Right renal pelvis (tissue), 4 donors: Measurements from ENCODE around the gene C2orf49. TPM values are rescaled to one million over a fixed set of nuclear protein-coding genes. Genes with fewer than 3 reads are reported as not detected.
"Not testable (repeated sequence)": the region's sequence is repeated elsewhere in the genome, so short reads cannot be mapped to it uniquely, and the experiment has no call there.

Experiments
- DNase-seq, 4 donors: peaks; one replicate each; pipeline ENCODE4 v3.0.0-alpha.2; 2013; ENCODE audit warnings: low read depth in 4 of 4, low spot score in 3 of 4, missing footprints in 1 of 4
- polyA plus RNA-seq, 4 donors: library from polyadenylated mRNA; unstranded; fragments of 120-200 nt; gene quantifications; one replicate each; pipeline ENCODE4 v1.2.1, GENCODE V29; 2013; ENCODE audit not compliant: insufficient read length in 4 of 4

C2orf49 gene
- polyA plus RNA-seq, 4 donors: 21.4 to 27.4 (median 26.4) TPM

GRCh38 chr2:105320651-105321215 lies 16.6 kb upstream of the C2orf49 start:
- DNase-seq: no peak

GRCh38 chr2:105321875-105322646 lies 15.3 kb upstream of the C2orf49 start:
- DNase-seq: no peak

DNA sequence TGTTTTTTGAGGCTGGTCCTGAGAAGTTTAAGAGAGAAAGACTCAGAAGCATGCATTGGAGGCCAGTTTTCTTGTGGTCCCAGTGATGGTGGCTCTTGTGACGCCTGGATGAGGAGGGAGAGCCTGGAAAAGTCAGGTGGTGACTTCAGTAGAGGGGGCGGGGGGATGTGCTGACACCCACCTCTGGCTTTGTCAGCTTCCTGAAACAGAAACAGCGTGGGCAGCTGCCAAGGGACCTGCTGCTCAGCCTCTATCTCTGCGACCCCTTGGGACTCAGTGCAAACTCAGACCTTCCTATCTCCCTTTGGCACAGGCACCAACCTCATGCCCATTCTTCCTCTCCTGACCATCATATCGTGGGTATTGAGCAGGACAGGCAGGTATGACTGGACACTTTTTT lies 14.2 kb upstream of the C2orf49 start:
- no peak for DNase-seq

DNA sequence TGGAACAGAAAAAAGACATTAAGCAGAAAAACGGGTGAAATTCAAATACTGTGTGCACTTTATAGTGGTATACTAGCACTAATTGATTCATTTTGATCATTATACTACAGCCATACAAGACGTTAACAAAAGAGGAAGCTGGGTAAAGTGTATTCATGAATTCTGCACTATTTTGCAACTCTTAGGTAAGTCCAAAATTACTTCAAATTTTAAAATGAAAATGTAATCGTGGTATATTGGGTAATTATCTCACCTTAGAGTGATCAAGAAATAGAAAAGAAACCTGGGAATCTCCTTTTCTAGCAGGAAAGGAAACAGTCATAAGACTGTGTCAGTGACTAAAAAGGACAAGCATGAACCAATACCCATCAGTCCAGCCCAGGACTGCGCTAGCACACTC lies 13.2 kb upstream of the C2orf49 start:
- DNase-seq: no peak

- DNase-seq: no peak
Observed at GRCh38 chr2:105324732-105325131, 12.6 kb upstream of the C2orf49 start.

DNA sequence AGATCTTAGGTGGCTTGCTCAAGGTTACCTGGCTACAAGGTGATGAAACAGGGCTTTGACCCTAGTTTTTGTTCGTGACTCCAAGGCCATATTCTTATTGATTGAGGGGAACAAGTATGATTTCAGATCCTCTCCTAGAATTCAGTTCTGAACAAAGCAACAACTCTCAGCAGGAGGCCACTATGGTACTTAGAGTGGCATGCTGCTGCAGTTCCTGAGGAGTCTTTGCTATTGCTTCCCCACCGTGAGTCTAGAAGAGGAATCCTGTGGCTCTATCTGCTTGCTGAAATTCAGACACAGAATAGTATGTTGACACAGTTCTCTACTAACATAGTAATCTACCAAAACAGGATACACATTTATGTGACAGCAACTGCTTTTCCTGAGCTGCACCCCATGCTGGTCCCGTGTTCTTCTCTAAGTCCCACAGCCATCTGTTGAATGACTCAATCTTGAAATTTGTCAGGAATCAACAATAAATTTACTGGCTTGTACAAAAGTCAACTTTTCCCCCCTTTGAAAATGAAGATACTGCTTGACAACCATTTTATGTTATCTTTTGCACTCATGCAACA lies 11.9 kb upstream of the C2orf49 start:
- no peak for DNase-seq

- not testable (repeated sequence) for DNase-seq
Observed at GRCh38 chr2:105327271-105327670, 10.1 kb upstream of the C2orf49 start.

- no peak for DNase-seq
Observed at GRCh38 chr2:105327690-105328089, 9.7 kb upstream of the C2orf49 start.

- DNase-seq: peak in 1 of 4 donors; percentile 26
Observed at GRCh38 chr2:105328281-105329196, 8.8 kb upstream of the C2orf49 start.

DNA sequence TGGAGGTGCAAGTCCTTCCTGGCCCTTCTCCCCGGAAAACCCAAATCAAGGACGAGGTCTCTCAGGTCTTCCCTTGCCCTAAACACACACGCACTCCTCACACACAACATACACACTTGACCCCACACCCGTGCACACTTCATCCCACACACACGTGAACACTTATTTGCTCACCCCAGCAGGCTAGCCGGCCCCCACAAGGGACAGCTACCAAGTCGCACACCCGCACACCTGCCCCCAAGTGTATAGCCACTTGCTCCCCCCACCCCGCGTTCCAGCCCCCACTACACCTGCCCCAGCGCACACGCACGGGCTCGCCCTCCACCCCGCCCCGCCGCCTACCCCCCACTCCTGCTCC lies 8.2 kb upstream of the C2orf49 start:
- no peak for DNase-seq

DNA sequence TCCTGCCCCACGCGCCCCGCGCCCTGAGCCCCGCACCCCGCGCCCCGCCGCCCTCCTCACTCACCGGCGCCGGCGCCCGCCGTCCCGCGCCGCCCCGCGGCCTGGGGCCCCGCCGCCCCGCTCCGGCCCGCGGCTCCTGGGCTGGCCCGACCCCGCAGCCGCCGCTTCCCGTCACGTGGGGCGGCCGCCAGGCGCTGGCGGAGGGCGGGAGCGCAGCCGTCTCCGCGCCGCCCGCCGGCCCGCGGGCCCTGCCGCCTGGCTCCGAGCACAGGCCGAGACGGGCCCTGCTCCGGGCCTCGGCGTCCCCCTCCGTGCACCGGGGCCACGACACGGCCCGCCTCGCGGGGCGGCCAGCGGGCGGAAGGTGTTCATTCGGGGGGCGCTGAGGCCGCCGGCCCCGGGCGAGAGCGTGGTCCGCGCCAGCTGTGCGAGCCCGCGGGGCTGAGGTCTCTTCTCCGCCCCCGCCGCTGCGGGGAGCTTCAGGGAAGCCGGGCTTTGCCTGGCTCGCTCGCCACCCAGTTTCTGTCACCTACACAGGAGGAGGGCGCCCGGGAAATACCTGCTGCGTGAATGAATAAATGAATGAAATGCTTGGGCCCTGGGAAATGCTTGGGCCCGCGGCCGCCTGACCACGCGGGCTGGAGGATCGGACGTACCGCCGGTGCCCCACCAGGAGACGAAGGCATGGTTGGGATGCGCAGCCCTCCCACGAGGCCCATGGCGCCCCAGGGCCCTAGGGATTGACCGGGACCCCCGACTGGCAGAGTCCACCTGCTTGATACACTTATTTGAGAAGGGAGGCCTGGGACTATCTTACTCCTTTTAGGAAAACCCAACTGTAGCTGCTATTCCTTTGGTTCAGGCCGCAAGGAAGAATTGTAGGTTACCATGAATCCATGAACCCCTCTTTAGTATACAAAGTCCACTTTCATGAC lies 7.5 kb upstream of the C2orf49 start, which contains the start of gene TGFBRAP1:
TGFBRAP1 (minus strand) TSS at position 175 of the 935 bp plus-strand sequence. CDS start 21,434 bp downstream, outside the sequence.
- peak in 1 of 4 donors; percentile 26 for DNase-seq

GRCh38 chr2:105330681-105331375 lies 6.5 kb upstream of the C2orf49 start:
- no peak for DNase-seq

DNA sequence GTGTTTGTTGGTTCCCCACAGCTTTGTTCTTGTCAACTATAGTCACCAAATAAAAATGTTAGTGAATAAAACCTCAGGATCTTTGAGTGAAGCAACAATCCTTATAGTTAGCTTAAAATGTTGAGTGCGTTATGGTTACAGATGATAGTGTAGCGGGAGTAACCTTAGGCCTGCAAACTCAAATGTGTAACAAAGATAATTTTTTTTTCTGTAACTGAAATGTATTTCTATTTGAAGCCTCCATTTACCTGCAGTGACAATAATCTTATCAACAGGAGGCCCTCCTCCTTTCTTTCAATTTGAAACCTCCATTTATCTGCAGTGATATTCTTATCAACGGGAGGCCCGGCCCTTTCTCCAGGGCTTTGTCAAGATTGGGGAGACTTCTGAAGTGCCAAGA lies 3.1 kb upstream of the C2orf49 start:
- no peak for DNase-seq

DNA sequence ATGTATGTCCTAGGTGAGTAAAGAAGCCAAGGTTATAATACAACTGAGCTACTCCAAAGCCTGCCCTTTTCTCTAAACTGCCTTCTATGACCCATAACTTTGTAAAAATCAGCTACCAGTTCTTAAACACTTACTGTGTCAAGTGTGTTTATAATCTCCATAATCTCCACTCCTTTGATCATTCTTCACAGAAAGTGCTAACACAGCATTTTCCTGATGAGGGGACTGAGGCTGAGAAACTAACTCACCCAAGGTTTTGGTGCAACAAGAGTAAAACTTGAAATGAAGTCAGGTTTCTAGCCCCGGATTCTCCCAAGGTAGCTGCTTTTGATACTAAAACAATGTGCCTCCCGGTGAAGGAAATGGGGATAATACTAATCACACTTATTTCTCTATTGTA lies 1.9 kb upstream of the C2orf49 start:
- no peak for DNase-seq

DNA sequence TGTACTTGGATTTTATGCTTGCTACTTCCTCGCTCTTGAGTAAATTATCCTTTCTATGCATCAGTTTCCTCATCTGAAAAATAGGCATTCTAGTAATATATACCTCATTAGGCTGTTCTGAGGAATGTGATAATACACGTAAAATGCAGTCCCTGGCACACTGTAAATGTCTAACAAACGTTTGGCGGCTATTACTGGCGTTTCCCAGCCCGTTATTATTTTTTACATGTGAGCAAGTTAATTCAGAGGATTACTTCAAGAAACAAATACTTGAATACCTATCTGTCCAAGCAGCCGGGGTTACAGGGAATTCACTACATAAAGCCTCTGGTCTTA lies 586 bp upstream of the C2orf49 start:
- no peak for DNase-seq

- no peak for DNase-seq
Observed at GRCh38 chr2:105338020-105338385, 663 bp downstream of the C2orf49 start.

DNA sequence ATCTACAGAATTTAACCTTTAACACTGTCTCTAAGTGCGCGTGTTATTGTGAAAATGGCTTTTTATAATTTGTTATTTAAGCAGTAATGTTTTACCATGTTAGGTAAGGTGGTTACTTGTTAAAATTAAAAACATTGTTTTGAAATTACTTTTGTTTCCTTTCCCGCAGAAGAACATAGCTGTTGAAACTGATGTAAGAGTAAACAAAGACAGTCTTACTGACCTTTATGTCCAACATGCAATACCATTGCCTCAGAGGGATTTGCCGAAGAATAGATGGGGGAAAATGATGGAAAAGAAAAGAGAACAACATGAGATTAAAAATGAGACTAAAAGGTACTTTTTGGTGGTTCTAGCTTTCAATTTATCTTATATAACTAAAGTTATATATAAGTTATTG lies 2.1 kb downstream of the C2orf49 start:
- no peak for DNase-seq

DNA sequence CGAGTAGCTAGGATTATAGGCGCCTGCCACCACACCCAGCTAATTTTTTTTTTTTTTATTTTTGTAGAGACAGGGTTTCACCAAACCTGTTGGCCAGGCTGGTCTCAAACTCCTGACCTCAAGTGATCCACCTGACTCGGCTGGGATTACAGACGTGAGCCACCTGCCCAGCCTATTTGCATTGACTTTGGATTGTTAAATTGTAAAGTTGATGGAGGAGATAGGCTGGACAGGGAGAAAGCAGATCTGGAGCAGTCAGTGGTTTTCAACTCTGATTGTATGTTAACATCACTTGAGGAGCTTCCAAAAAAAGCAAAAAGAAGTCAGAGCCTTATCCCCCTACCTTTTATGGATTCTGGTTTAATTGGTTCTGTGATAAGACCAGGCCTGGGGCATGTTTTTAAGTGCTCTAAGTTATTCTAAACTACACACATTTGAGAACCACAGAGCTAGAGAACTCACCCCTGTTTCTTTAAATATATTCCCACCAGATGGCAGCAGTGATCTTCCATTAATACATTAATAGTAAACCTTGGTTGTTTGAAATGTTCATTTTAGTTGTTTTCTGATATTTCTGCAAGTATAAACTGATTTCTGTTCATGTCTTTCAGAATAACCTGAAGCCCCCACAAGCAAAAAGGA lies 7.5 kb downstream of the C2orf49 start:
- no peak for DNase-seq

- no peak for DNase-seq
Observed at GRCh38 chr2:105357122-105357521, 19.8 kb downstream of the C2orf49 start.
